Measurements from ENCODE around the gene ZMYND8. TPM values are rescaled to one million over a fixed set of nuclear protein-coding genes. Genes with fewer than 3 reads are reported as not detected.

Gene ZMYND8
- total and polyA plus RNA-seq, 2 of the 8 experiments (the other 6 are each of a cell fraction or from before 2014, with no cell fraction given), result 50.5 to 163 TPM

GRCh38 chr20:47309394-47309793 lies 47.1 kb downstream of the ZMYND8 start (continued):
- TF ChIP-seq CHD7 (IDR thresholded peaks at IDR 0.05; ENCODE audit: insufficient replicate concordance, low read length), result no peak
- no peak for TF ChIP-seq SRF (IDR thresholded peaks at IDR 0.05; ENCODE audit: low read depth, low read length)
- TF ChIP-seq TAF1 (IDR thresholded peaks at IDR 0.05; ENCODE audit: low read depth, low read length), result no peak
- TF ChIP-seq SIRT6 (IDR thresholded peaks at IDR 0.05; ENCODE audit: low read length), result no peak
- TF ChIP-seq HDAC6 (IDR thresholded peaks at IDR 0.05; ENCODE audit: low read depth, low read length), result no peak
- no peak for TF ChIP-seq SP4 (IDR thresholded peaks at IDR 0.05; ENCODE audit: low read length)
- no peak for TF ChIP-seq CBX5 (IDR thresholded peaks at IDR 0.05; ENCODE audit: low read depth, low read length)
- TF ChIP-seq BRCA1 (IDR thresholded peaks at IDR 0.05; ENCODE audit: low read depth, low read length), result no peak

All from H1 (cell line).